RPMI8226 (cell line): ENCODE data around the gene TNC.
"Not testable (repeated sequence)": the region's sequence is repeated elsewhere in the genome, so short reads cannot be mapped to it uniquely, and the experiment has no call there.

ENCODE experiments used
- DNase-seq: peaks from one replicate; pipeline ENCODE4 v3.0.0-alpha.2; 2015

TNC gene

GRCh38 chr9:115133649-115134048 lies 15.7 kb upstream of the TNC start:
- DNase-seq = no peak

GRCh38 chr9:115132648-115133047 lies 14.7 kb upstream of the TNC start:
- no peak for DNase-seq

GRCh38 chr9:115130176-115130575 lies 12.2 kb upstream of the TNC start:
- DNase-seq = no peak

GRCh38 chr9:115128726-115129125 lies 10.8 kb upstream of the TNC start:
- not testable (repeated sequence) for DNase-seq

- DNase-seq = no peak
These were observed 9.3 kb upstream of the TNC start for GRCh38 chr9:115127191-115127817.

GRCh38 chr9:115126404-115126803 lies 8.4 kb upstream of the TNC start:
- no peak for DNase-seq

GRCh38 chr9:115122937-115123336 lies 5.0 kb upstream of the TNC start:
- no peak for DNase-seq

GRCh38 chr9:115121181-115121580 lies 3.2 kb upstream of the TNC start:
- DNase-seq = no peak

- no peak for DNase-seq
These were observed 892 bp upstream of the TNC start for GRCh38 chr9:115118879-115119218.

GRCh38 chr9:115116421-115117284 lies 1.3 kb downstream of the TNC start:
- DNase-seq = no peak

- DNase-seq = no peak
These were observed 2.0 kb downstream of the TNC start for GRCh38 chr9:115115924-115116323.

- no peak for DNase-seq
These were observed 2.7 kb downstream of the TNC start for GRCh38 chr9:115115117-115115880.

- no peak for DNase-seq
These were observed 3.4 kb downstream of the TNC start for GRCh38 chr9:115114546-115114945.

- no peak for DNase-seq
These were observed 3.9 kb downstream of the TNC start for GRCh38 chr9:115114084-115114483.

- no peak for DNase-seq
These were observed 6.1 kb downstream of the TNC start for GRCh38 chr9:115111874-115112273.

- DNase-seq = no peak
These were observed 8.5 kb downstream of the TNC start for GRCh38 chr9:115109486-115109885.

GRCh38 chr9:115107701-115108100 lies 10.3 kb downstream of the TNC start:
- DNase-seq = no peak

- DNase-seq = no peak
These were observed 11.3 kb downstream of the TNC start for GRCh38 chr9:115106642-115107041.

- DNase-seq = no peak
These were observed 12.0 kb downstream of the TNC start for GRCh38 chr9:115106001-115106400.

GRCh38 chr9:115104908-115105307 lies 13.0 kb downstream of the TNC start:
- no peak for DNase-seq

GRCh38 chr9:115103746-115104477 lies 14.0 kb downstream of the TNC start:
- DNase-seq = no peak

- DNase-seq = no peak
These were observed 18.1 kb downstream of the TNC start for GRCh38 chr9:115099901-115100300.
